H1 (cell line): ENCODE results near the gene NFIA. TPM values are rescaled to one million over a fixed set of nuclear protein-coding genes. Genes with fewer than 3 reads are reported as not detected.

Experiments used
- CTCF ChIA-PET: fragments of 300-600 bp; sonication (Branson Sonifier 250); formaldehyde crosslinking; loops from one replicate; lab custom pipeline; 2021; ENCODE audit not compliant: partially characterized antibody; lab: Charles Lee
- POLR2A ChIA-PET: fragments of 300-600 bp; sonication (Branson Sonifier 250); formaldehyde crosslinking; loops from one replicate; lab custom pipeline; 2021; ENCODE audit warnings: inconsistent platforms; ENCODE audit not compliant: partially characterized antibody; lab: Charles Lee
- DNase-seq, 2 experiments: peaks; one replicate each; pipeline versions ENCODE4 v3.0.0 to v3.0.0-alpha.2; 2010 to 2022; ENCODE audit warnings: low spot score in 2 of 2, low read depth in 1 of 2, mixed read lengths in 1 of 2
- FAIRE-seq: peaks from 2 replicates; lab custom pipeline; 2011; peaks lifted over from hg19 to GRCh38; lab: Jason Lieb, UNC
- H2AFZ ChIP-seq: 2 replicates; pipeline ENCODE4 v1.8.1; 2012; ENCODE audit warnings: low read length, inconsistent platforms
- H2AK5ac ChIP-seq: 2 replicates; pipeline ENCODE4 v1.6.1; 2013; ENCODE audit warnings: low read depth, low read length
- H2BK120ac ChIP-seq: replicated peaks from 2 replicates; pipeline ENCODE3; 2013; ENCODE audit warnings: low read depth, low read length, inconsistent platforms
- H2BK12ac ChIP-seq: 2 replicates; pipeline ENCODE4 v1.6.1; 2013; ENCODE audit warnings: low read depth, low read length
- H2BK15ac ChIP-seq: 2 replicates; pipeline ENCODE4 v1.6.1; 2013; ENCODE audit warnings: low read length
- H2BK20ac ChIP-seq: 2 replicates; pipeline ENCODE4 v1.6.1; 2013; ENCODE audit warnings: low read length
- H2BK5ac ChIP-seq: 2 replicates; pipeline ENCODE4 v1.6.1; 2013; ENCODE audit warnings: low read depth, low read length
- H3K14ac ChIP-seq: 2 replicates; pipeline ENCODE4 v1.6.1; 2013; ENCODE audit warnings: inconsistent platforms; ENCODE audit not compliant: insufficient read length
- H3K18ac ChIP-seq: 2 replicates; pipeline ENCODE4 v1.6.1; 2013; ENCODE audit warnings: low read length; ENCODE audit errors: extremely low read depth
- H3K23ac ChIP-seq: 2 replicates; pipeline ENCODE4 v1.6.1; 2013; ENCODE audit warnings: inconsistent platforms; ENCODE audit not compliant: insufficient read length
- H3K23me2 ChIP-seq: 2 replicates; pipeline ENCODE4 v1.6.1; 2013; ENCODE audit warnings: low read depth, low read length
- H3K27ac ChIP-seq: 2 replicates; pipeline ENCODE4 v1.6.1; 2011; ENCODE audit warnings: low read depth, low read length, inconsistent platforms
- H3K27me3 ChIP-seq, 4 experiments: replicated peaks in 1 of 4; 1 replicate in 1 of 4; 2 replicates in 3 of 4; pipeline versions ENCODE4 v1.6.1 to v1.8.1; 2011 to 2013; ENCODE audit warnings: low read length in 3 of 4, mild to moderate bottlenecking in 3 of 4, inconsistent platforms in 2 of 4, mixed read lengths in 2 of 4, moderate library complexity in 1 of 4; ENCODE audit not compliant: control insufficient read depth in 3 of 4, insufficient read depth in 3 of 4; ENCODE audit errors: extremely low read depth in 1 of 4
- H3K36me3 ChIP-seq, 4 experiments: 2 replicates each; pipeline versions ENCODE4 v1.6.1 to v1.8.1; 2011 to 2013; ENCODE audit warnings: mild to moderate bottlenecking in 4 of 4, low read length in 3 of 4, moderate library complexity in 2 of 4, control low read depth in 1 of 4, inconsistent platforms in 1 of 4; ENCODE audit not compliant: insufficient read depth in 4 of 4, control insufficient read depth in 2 of 4
- H3K4ac ChIP-seq: replicated peaks from 2 replicates; pipeline ENCODE3; 2013; ENCODE audit warnings: low read length, low read depth, mixed read lengths, inconsistent platforms; ENCODE audit not compliant: insufficient read length
- H3K4me1 ChIP-seq, 4 experiments: replicated peaks in 1 of 4; 1 replicate in 1 of 4; 2 replicates in 3 of 4; pipeline versions ENCODE4 v1.6.1 to v1.8.1; 2011 to 2013; ENCODE audit warnings: low read length in 3 of 4, inconsistent platforms in 2 of 4, mixed read lengths in 1 of 4; ENCODE audit not compliant: insufficient read depth in 4 of 4, control insufficient read depth in 3 of 4
- H3K4me2 ChIP-seq, 2 experiments: 2 replicates each; pipeline versions ENCODE4 v1.6.1 to v1.8.1; 2011 to 2013; ENCODE audit warnings: low read depth in 2 of 2, low read length in 2 of 2, control low read depth in 1 of 2, inconsistent platforms in 1 of 2, mild to moderate bottlenecking in 1 of 2; ENCODE audit not compliant: insufficient read depth in 1 of 2
- H3K4me3 ChIP-seq, 4 experiments: fragments of 200-600, 300-600 bp in 1 of 4; sonication (generic), shearing (Covaris generic), sonication (Bioruptor Twin) in 1 of 4; 2 replicates each; pipeline versions ENCODE4 v1.5.1 to v1.8.1; 2011 to 2016; ENCODE audit warnings: low read length in 4 of 4, low read depth in 3 of 4, control low read depth in 2 of 4, inconsistent platforms in 2 of 4, mild to moderate bottlenecking in 2 of 4, mixed read lengths in 1 of 4, moderate library complexity in 1 of 4; ENCODE audit not compliant: insufficient read depth in 2 of 4; ENCODE audit errors: extremely low read depth in 1 of 4
- H3K56ac ChIP-seq: replicated peaks from 2 replicates; pipeline ENCODE3; 2013; ENCODE audit warnings: low read depth, mild to moderate bottlenecking, mixed read lengths, low read length, inconsistent platforms; ENCODE audit not compliant: insufficient read length
- H3K79me1 ChIP-seq: 2 replicates; pipeline ENCODE4 v1.6.1; 2013; ENCODE audit warnings: low read depth, low read length, control low read depth
- H3K79me2 ChIP-seq, 2 experiments: 2 replicates each; pipeline versions ENCODE4 v1.6.1 to v1.8.1; 2012 to 2013; ENCODE audit warnings: low read length in 2 of 2, mild to moderate bottlenecking in 2 of 2, inconsistent platforms in 1 of 2; ENCODE audit not compliant: insufficient read depth in 2 of 2, control insufficient read depth in 1 of 2
- H3K9ac ChIP-seq, 4 experiments: replicated peaks in 1 of 4; 1 replicate in 1 of 4; 2 replicates in 3 of 4; pipeline versions ENCODE4 v1.6.1 to v1.8.1; 2011 to 2013; ENCODE audit warnings: low read depth in 3 of 4, low read length in 3 of 4, control low read depth in 2 of 4, mild to moderate bottlenecking in 2 of 4, moderate library complexity in 2 of 4, inconsistent platforms in 1 of 4; ENCODE audit errors: extremely low read depth in 1 of 4
- H3K9me3 ChIP-seq, 2 experiments: 2 replicates each; pipeline versions ENCODE4 v1.6.1 to v1.8.1; 2012 to 2013; ENCODE audit warnings: mild to moderate bottlenecking in 2 of 2, moderate library complexity in 2 of 2, control low read depth in 1 of 2, inconsistent platforms in 1 of 2, low read depth in 1 of 2, low read length in 1 of 2, mixed read lengths in 1 of 2; ENCODE audit not compliant: insufficient read depth in 2 of 2
- H4K20me1 ChIP-seq, 2 experiments: replicated peaks in 1 of 2; 2 replicates each; pipeline versions ENCODE3 to v1.8.1; 2011 to 2013; ENCODE audit warnings: inconsistent platforms in 2 of 2, low read length in 2 of 2, mild to moderate bottlenecking in 1 of 2; ENCODE audit not compliant: insufficient read depth in 2 of 2, control insufficient read depth in 1 of 2
- H4K5ac ChIP-seq: 2 replicates; pipeline ENCODE4 v1.6.1; 2013; ENCODE audit warnings: low read length, low read depth, mixed read lengths, inconsistent platforms; ENCODE audit not compliant: insufficient read length
- H4K8ac ChIP-seq: 2 replicates; pipeline ENCODE4 v1.8.0; 2013; ENCODE audit warnings: mild to moderate bottlenecking, moderate library complexity, low read length, inconsistent platforms; ENCODE audit not compliant: insufficient read depth; ENCODE audit errors: extremely low read depth
- H4K91ac ChIP-seq: replicated peaks from 2 replicates; pipeline ENCODE3; 2013; ENCODE audit warnings: low read length, mixed read lengths, inconsistent platforms; ENCODE audit not compliant: insufficient read length
- BACH1 ChIP-seq: IDR thresholded peaks from 2 replicates; pipeline ENCODE4 v1.6.1; 2012; ENCODE audit warnings: low read length, improper control_type of control experiment
- GTF2F1 ChIP-seq: IDR thresholded peaks from 2 replicates; pipeline ENCODE4 v1.6.1; 2012; ENCODE audit warnings: low read depth, low read length, improper control_type of control experiment, borderline replicate concordance
- WGBS, 2 experiments: shearing (Covaris generic) in 1 of 2; methylation state at CpG; one replicate each; pipeline versions ENCODE4 v1.1.6 to v1.1.7; 2013 to 2015; ENCODE audit warnings: low lambda C conversion rate in 2 of 2, mixed read lengths in 2 of 2, inconsistent platforms in 1 of 2, low coverage in 1 of 2, missing lambda C conversion rate in 1 of 2; ENCODE audit not compliant: insufficient replicate concordance in 2 of 2, insufficient coverage in 1 of 2, insufficient read length in 1 of 2; ENCODE audit errors: extremely low coverage in 1 of 2, missing lambda C conversion rate in 1 of 2; 5-methylcytosine and 5-hydroxymethylcytosine counted together
- polyA plus RNA-seq, 7 experiments: library from polyadenylated mRNA; depleted of rRNA in 3 of 7; stranded (reverse) in 5 of 7; unstranded in 2 of 7; fragments of >200 nt in 5 of 7; fragments of 200-250 nt in 2 of 7; gene quantifications; 1 replicate in 5 of 7; 2 replicates in 1 of 7; 4 replicates in 1 of 7; pipeline versions ENCODE4 v1.2.1 to v1.2.3, GENCODE V29; 2011 to 2013; ENCODE audit warnings: missing spikeins in 2 of 7, mixed read lengths in 2 of 7
- total RNA-seq: library from RNA; stranded (reverse); fragmentation: NEBNext Ultra II Directional; extraction: Animal tissue kit (Norgen Biotek cat#: 25700); gene quantifications from 2 replicates; pipeline ENCODE4 v1.2.1, GENCODE V29; 2021

NFIA gene
- total and polyA plus RNA-seq, 2 of the 8 experiments (the other 6 are each of a cell fraction or from before 2014, with no cell fraction given): 1.8 to 2.3 TPM

GRCh38 chr1:61102621-61103020 lies 20.3 kb downstream of the NFIA start:
- no peak overlapping the region for H2BK120ac ChIP-seq
- H3K79me2 ChIP-seq: no peaks in the 10 kb centered on the region
- no peak overlapping the region for H3K56ac ChIP-seq
- DNase-seq (no peak), FAIRE-seq (no peak)
- no peak overlapping the region for H3K4me3 ChIP-seq
- no peaks in the 10 kb centered on the region for H3K9me3 ChIP-seq
- CTCF ChIA-PET: no interaction called here
- H4K20me1 ChIP-seq: no peaks in the 10 kb centered on the region
- WGBS, 2 experiments: 92% methylated on average over 2 of the region's 2 CpGs; no CpG with 5 or more reads in 1 of the 2 experiments
- H3K4me1 ChIP-seq: no peaks in the 10 kb centered on the region
- no peak overlapping the region for H3K23ac ChIP-seq
- no peak overlapping the region for H4K91ac ChIP-seq
- H2AFZ ChIP-seq: no peak overlapping the region
- no peak overlapping the region for H4K5ac ChIP-seq
- POLR2A ChIA-PET: no interaction called here
- H3K27ac ChIP-seq: no peak overlapping the region
- TF ChIP-seq BACH1 (no peak), GTF2F1 (no peak)
- H3K27me3 ChIP-seq: no peaks in the 10 kb centered on the region
- H2BK20ac ChIP-seq: no peak overlapping the region
- H3K14ac ChIP-seq: no peak overlapping the region
- H3K9ac ChIP-seq: no peak overlapping the region
- no peak overlapping the region for H2BK12ac ChIP-seq
- H3K36me3 ChIP-seq: no peaks in the 10 kb centered on the region; a peak in 1 of 8 replicates
- no peak overlapping the region for H3K4ac ChIP-seq
- no peaks in the 10 kb centered on the region for H3K23me2 ChIP-seq
- no peak overlapping the region for H2AK5ac ChIP-seq
- H4K8ac ChIP-seq: no peak overlapping the region
- H2BK5ac ChIP-seq: no peak overlapping the region
- no peak overlapping the region for H3K4me2 ChIP-seq
- H3K18ac ChIP-seq: no peak overlapping the region
- H2BK15ac ChIP-seq: no peak overlapping the region
- H3K79me1 ChIP-seq: no peaks in the 10 kb centered on the region
